SK-N-SH (cell line): ENCODE measurements around the gene NKAPL. TPM values are rescaled to one million over a fixed set of nuclear protein-coding genes. Genes with fewer than 3 reads are reported as not detected.

Experiments used
- CTCF ChIA-PET: fragments of 300-600, 350-600 bp; formaldehyde crosslinking; extraction: SDS; loops from one replicate; lab custom pipeline; 2021; lab: Yijun Ruan, JAX
- POLR2A ChIA-PET: fragments of 350-600 bp; sonication (Branson Sonifier 250); formaldehyde crosslinking; extraction: SDS; loops from one replicate; lab custom pipeline; 2020; ENCODE audit warnings: antibody characterized with exemption, inconsistent platforms; lab: Yijun Ruan, JAX
- DNase-seq: peaks from one replicate; pipeline ENCODE4 v3.0.0; 2012
- H2AFZ ChIP-seq: fragments of 200-600 bp; sonication (generic); 2 replicates; pipeline ENCODE4 v1.8.1; 2016; ENCODE audit warnings: antibody characterized with exemption, mild to moderate bottlenecking, low read depth
- H3F3A ChIP-seq: fragments of 200-600 bp; sonication (generic); replicated peaks from 2 replicates; pipeline ENCODE3; 2016; ENCODE audit warnings: antibody characterized with exemption, mild to moderate bottlenecking; ENCODE audit not compliant: insufficient read depth
- H3K27ac ChIP-seq, 2 experiments: fragments of 200-500 bp in 1 of 2; fragments of 200-600 bp in 1 of 2; sonication (Bioruptor generic) in 1 of 2; sonication (generic), shearing (Covaris generic) in 1 of 2; 2 replicates each; pipeline versions ENCODE4 v1.5.1 to v1.6.1; 2014 to 2016; ENCODE audit warnings: low read depth in 2 of 2, inconsistent platforms in 1 of 2, low read length in 1 of 2, mild to moderate bottlenecking in 1 of 2, mixed read lengths in 1 of 2
- H3K27me3 ChIP-seq: fragments of 200-600 bp; sonication (generic), shearing (Covaris generic); 2 replicates; pipeline ENCODE4 v1.6.1; 2016; ENCODE audit warnings: mixed run types; ENCODE audit not compliant: insufficient read depth
- H3K36me3 ChIP-seq, 2 experiments: fragments of 200-500 bp in 1 of 2; fragments of 200-600 bp in 1 of 2; sonication (Bioruptor generic) in 1 of 2; sonication (generic) in 1 of 2; replicated peaks in 1 of 2; 2 replicates each; pipeline versions ENCODE3 to v1.5.1; 2014 to 2016; ENCODE audit warnings: low read length in 1 of 2, mild to moderate bottlenecking in 1 of 2; ENCODE audit not compliant: insufficient read depth in 2 of 2, control insufficient read depth in 1 of 2
- H3K4me1 ChIP-seq, 2 experiments: fragments of 200-500 bp in 1 of 2; fragments of 200-600 bp in 1 of 2; sonication (Bioruptor generic) in 1 of 2; sonication (generic), shearing (Covaris generic) in 1 of 2; 2 replicates each; pipeline versions ENCODE4 v1.5.1 to v1.6.1; 2014 to 2016; ENCODE audit warnings: low read depth in 1 of 2, low read length in 1 of 2, mixed run types in 1 of 2; ENCODE audit not compliant: insufficient read depth in 2 of 2, control insufficient read depth in 1 of 2
- H3K4me2 ChIP-seq: fragments of 200-600 bp; sonication (generic), shearing (Covaris generic); 2 replicates; pipeline ENCODE4 v1.6.1; 2017; ENCODE audit warnings: mixed run types
- H3K4me3 ChIP-seq, 2 experiments: fragments of 200-500 bp in 1 of 2; fragments of 200-600 bp in 1 of 2; sonication (Bioruptor generic) in 1 of 2; sonication (generic), shearing (Covaris generic) in 1 of 2; 2 replicates each; pipeline versions ENCODE4 v1.5.1 to v1.8.1; 2014 to 2016; ENCODE audit warnings: low read depth in 2 of 2, inconsistent platforms in 1 of 2, low read length in 1 of 2, mild to moderate bottlenecking in 1 of 2, mixed read lengths in 1 of 2, moderate library complexity in 1 of 2
- H3K79me2 ChIP-seq: fragments of 200-600 bp; sonication (generic); 2 replicates; pipeline ENCODE4 v1.8.1; 2017; ENCODE audit warnings: mild to moderate bottlenecking; ENCODE audit not compliant: insufficient read depth
- H3K9ac ChIP-seq: fragments of 200-600 bp; sonication (generic); 2 replicates; pipeline ENCODE4 v1.6.1; 2017; ENCODE audit warnings: mixed run types
- H3K9me2 ChIP-seq: fragments of 200-600 bp; sonication (generic); 2 replicates; pipeline ENCODE4 v1.6.1; 2017; ENCODE audit warnings: mixed run types
- H3K9me3 ChIP-seq: fragments of 200-600 bp; sonication (generic); 2 replicates; pipeline ENCODE4 v1.6.1; 2017; ENCODE audit warnings: mixed run types, mild to moderate bottlenecking, moderate library complexity
- H4K20me1 ChIP-seq: fragments of 200-600 bp; sonication (generic); 2 replicates; pipeline ENCODE4 v1.6.1; 2017; ENCODE audit warnings: mild to moderate bottlenecking, mixed run types; ENCODE audit not compliant: insufficient read depth
- CHD2 ChIP-seq: fragments of 150-350 bp; IDR thresholded peaks from 2 replicates; pipeline ENCODE4 v1.6.1; 2018; ENCODE audit warnings: low read length; ENCODE audit not compliant: partially characterized antibody
- ELF1 ChIP-seq: IDR thresholded peaks from 2 replicates; pipeline ENCODE4 v1.4.0; 2012
- EZH2phosphoT487 ChIP-seq: fragments of 200-600 bp; sonication (generic); IDR thresholded peaks from 2 replicates; pipeline ENCODE4 v1.6.1; 2017; ENCODE audit warnings: low read depth, mixed run types, mild to moderate bottlenecking, antibody characterized with exemption, moderate library complexity, borderline replicate concordance
- FOXM1 ChIP-seq: IDR thresholded peaks from 2 replicates; pipeline ENCODE4 v1.4.0; 2012; ENCODE audit warnings: low read depth, mild to moderate bottlenecking
- GABPA ChIP-seq: IDR thresholded peaks from 2 replicates; pipeline ENCODE4 v1.4.0; 2012; ENCODE audit warnings: low read depth, mild to moderate bottlenecking
- GATA2 ChIP-seq: sonication (generic); formaldehyde crosslinking; IDR thresholded peaks from 2 replicates; pipeline ENCODE4 v1.5.0; 2020; ENCODE audit warnings: mild to moderate bottlenecking, missing genetic modification reagents
- JUND ChIP-seq: IDR thresholded peaks from 2 replicates; pipeline ENCODE4 v1.4.0; 2012
- MAX ChIP-seq: IDR thresholded peaks from 2 replicates; pipeline ENCODE4 v1.4.0; 2012; ENCODE audit warnings: low read depth
- MXI1 ChIP-seq: IDR thresholded peaks from 2 replicates; pipeline ENCODE4 v1.6.1; 2012; ENCODE audit warnings: mild to moderate bottlenecking, low read depth, low read length, improper control_type of control experiment
- NFIC ChIP-seq: IDR thresholded peaks from 2 replicates; pipeline ENCODE4 v1.4.0; 2012; ENCODE audit warnings: borderline replicate concordance
- NRF1 ChIP-seq: IDR thresholded peaks from 2 replicates; pipeline ENCODE4 v1.6.1; 2012; ENCODE audit warnings: low read depth, mild to moderate bottlenecking, low read length
- POLR2AphosphoS5 ChIP-seq: IDR thresholded peaks from 2 replicates; pipeline ENCODE4 v1.6.1; 2012; ENCODE audit warnings: low read depth, low read length
- RAD21 ChIP-seq: IDR thresholded peaks from 2 replicates; pipeline ENCODE4 v1.6.1; 2012; ENCODE audit warnings: mild to moderate bottlenecking, low read length
- RCOR1 ChIP-seq: fragments of 150-350 bp; IDR thresholded peaks from 2 replicates; pipeline ENCODE4 v1.6.1; 2017; ENCODE audit warnings: antibody characterized with exemption, low read length
- RFX5 ChIP-seq: IDR thresholded peaks from 2 replicates; pipeline ENCODE4 v1.6.1; 2012; ENCODE audit warnings: mild to moderate bottlenecking, improper control_type of control experiment, low read length
- RXRA ChIP-seq: IDR thresholded peaks from 2 replicates; pipeline ENCODE4 v1.4.0; 2012; ENCODE audit warnings: low read depth, mild to moderate bottlenecking, borderline replicate concordance
- SIN3A ChIP-seq: IDR thresholded peaks from 2 replicates; pipeline ENCODE4 v1.6.1; 2012; ENCODE audit warnings: low read depth, mild to moderate bottlenecking, low read length, moderate library complexity, borderline replicate concordance
- SMC3 ChIP-seq: IDR thresholded peaks from 2 replicates; pipeline ENCODE4 v1.6.1; 2012; ENCODE audit warnings: low read depth, low read length, improper control_type of control experiment
- TAF1 ChIP-seq: IDR thresholded peaks from 2 replicates; pipeline ENCODE4 v1.6.1; 2012; ENCODE audit warnings: low read depth, mild to moderate bottlenecking, low read length, moderate library complexity, borderline replicate concordance
- TEAD4 ChIP-seq: IDR thresholded peaks from 2 replicates; pipeline ENCODE4 v1.4.0; 2012; ENCODE audit warnings: mild to moderate bottlenecking, borderline replicate concordance; ENCODE audit not compliant: insufficient read depth
- YY1 ChIP-seq: IDR thresholded peaks from 2 replicates; pipeline ENCODE4 v1.4.0; 2012; ENCODE audit warnings: low read depth, mild to moderate bottlenecking
- WGBS: methylation state at CpG from one replicate; pipeline ENCODE4 v1.1.6; 2017; ENCODE audit warnings: low lambda C conversion rate; 5-methylcytosine and 5-hydroxymethylcytosine counted together
- polyA plus RNA-seq, 3 experiments: library from polyadenylated mRNA; depleted of rRNA; stranded (reverse); fragments of >200 nt; gene quantifications; 2 replicates each; pipeline ENCODE4 v1.2.3, GENCODE V29; 2012
- TF ChIP-seq, protein P1 (sequence below): fragments of 200-600 bp; sonication (generic); IDR thresholded peaks from 2 replicates; pipeline ENCODE4 v1.6.1; 2017; ENCODE audit warnings: antibody characterized with exemption, mild to moderate bottlenecking, moderate library complexity
- TF ChIP-seq, protein P2 (sequence below): fragments of 150-350 bp; IDR thresholded peaks from 2 replicates; pipeline ENCODE4 v1.6.1; 2017; ENCODE audit warnings: antibody characterized with exemption, low read length, low read depth, borderline replicate concordance
- TF ChIP-seq, protein P3 (sequence below): IDR thresholded peaks from 2 replicates; pipeline ENCODE4 v1.6.1; 2012; ENCODE audit warnings: mild to moderate bottlenecking, low read depth, low read length, moderate library complexity

NKAPL gene
- polyA plus RNA-seq, 1 of the 3 experiments (the other 2 are of a cell fraction): not detected

- CTCF ChIA-PET: interaction anchor here (0.6 to 3.8 kb wide), 6 partner anchors 14 to 132 kb away, joined by 3 to 29 read pairs (median 3); partner anchors contain the start of genes PGBD1 and ZKSCAN4
- Histone ChIP-seq H3K9ac (peak within 1 kb of the TSS; percentile 83), H3K27me3 (no peaks in the 10 kb centered on the region), H3K4me1 (peaks cover 0 to 10% of the 10 kb centered on the region in 2 experiments; a peak in 3 of 4 replicates), H3F3A (peaks cover 25% of the 10 kb centered on the region), H2AFZ (peak within 1 kb of the TSS; percentile 94), H4K20me1 (no peaks in the 10 kb centered on the region), H3K4me2 (peak within 1 kb of the TSS; percentile 83), H3K4me3 (peak within 1 kb of the TSS; percentile 76 to 85), H3K27ac (peak within 1 kb of the TSS; percentile 71 to 96), H3K36me3 (peaks cover under 1 to 5% of the 10 kb centered on the region in 2 experiments), H3K9me3 (no peaks in the 10 kb centered on the region), H3K79me2 (peaks cover 43% of the 10 kb centered on the region), H3K9me2 (no peaks in the 10 kb centered on the region)
- POLR2A ChIA-PET: interaction anchor here (0.7 to 2.7 kb wide), 11 partner anchors 13 to 132 kb away, joined by 3 to 29 read pairs (median 5); partner anchors contain the start of genes PGBD1, ZKSCAN3, ZKSCAN4 and ZKSCAN8
- 0% methylated on average over 25 of the region's 32 CpGs for WGBS
- DNase-seq: peak; percentile 85
- TF ChIP-seq TAF1: peak; percentile 94
- no peak for TF ChIP-seq SMC3
- TF ChIP-seq CHD2: no peak
- no peak for TF ChIP-seq RAD21
- TF ChIP-seq, protein P1, sequence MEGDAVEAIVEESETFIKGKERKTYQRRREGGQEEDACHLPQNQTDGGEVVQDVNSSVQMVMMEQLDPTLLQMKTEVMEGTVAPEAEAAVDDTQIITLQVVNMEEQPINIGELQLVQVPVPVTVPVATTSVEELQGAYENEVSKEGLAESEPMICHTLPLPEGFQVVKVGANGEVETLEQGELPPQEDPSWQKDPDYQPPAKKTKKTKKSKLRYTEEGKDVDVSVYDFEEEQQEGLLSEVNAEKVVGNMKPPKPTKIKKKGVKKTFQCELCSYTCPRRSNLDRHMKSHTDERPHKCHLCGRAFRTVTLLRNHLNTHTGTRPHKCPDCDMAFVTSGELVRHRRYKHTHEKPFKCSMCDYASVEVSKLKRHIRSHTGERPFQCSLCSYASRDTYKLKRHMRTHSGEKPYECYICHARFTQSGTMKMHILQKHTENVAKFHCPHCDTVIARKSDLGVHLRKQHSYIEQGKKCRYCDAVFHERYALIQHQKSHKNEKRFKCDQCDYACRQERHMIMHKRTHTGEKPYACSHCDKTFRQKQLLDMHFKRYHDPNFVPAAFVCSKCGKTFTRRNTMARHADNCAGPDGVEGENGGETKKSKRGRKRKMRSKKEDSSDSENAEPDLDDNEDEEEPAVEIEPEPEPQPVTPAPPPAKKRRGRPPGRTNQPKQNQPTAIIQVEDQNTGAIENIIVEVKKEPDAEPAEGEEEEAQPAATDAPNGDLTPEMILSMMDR: no peak
- TF ChIP-seq, protein P2, sequence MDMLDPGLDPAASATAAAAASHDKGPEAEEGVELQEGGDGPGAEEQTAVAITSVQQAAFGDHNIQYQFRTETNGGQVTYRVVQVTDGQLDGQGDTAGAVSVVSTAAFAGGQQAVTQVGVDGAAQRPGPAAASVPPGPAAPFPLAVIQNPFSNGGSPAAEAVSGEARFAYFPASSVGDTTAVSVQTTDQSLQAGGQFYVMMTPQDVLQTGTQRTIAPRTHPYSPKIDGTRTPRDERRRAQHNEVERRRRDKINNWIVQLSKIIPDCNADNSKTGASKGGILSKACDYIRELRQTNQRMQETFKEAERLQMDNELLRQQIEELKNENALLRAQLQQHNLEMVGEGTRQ: no peak
- 0 out of 2 replicates have a peak, but pooled peaks have one; percentile 42 for TF ChIP-seq ELF1
- TF ChIP-seq FOXM1: no peak
- no peak for TF ChIP-seq RFX5
- TF ChIP-seq, protein P3, sequence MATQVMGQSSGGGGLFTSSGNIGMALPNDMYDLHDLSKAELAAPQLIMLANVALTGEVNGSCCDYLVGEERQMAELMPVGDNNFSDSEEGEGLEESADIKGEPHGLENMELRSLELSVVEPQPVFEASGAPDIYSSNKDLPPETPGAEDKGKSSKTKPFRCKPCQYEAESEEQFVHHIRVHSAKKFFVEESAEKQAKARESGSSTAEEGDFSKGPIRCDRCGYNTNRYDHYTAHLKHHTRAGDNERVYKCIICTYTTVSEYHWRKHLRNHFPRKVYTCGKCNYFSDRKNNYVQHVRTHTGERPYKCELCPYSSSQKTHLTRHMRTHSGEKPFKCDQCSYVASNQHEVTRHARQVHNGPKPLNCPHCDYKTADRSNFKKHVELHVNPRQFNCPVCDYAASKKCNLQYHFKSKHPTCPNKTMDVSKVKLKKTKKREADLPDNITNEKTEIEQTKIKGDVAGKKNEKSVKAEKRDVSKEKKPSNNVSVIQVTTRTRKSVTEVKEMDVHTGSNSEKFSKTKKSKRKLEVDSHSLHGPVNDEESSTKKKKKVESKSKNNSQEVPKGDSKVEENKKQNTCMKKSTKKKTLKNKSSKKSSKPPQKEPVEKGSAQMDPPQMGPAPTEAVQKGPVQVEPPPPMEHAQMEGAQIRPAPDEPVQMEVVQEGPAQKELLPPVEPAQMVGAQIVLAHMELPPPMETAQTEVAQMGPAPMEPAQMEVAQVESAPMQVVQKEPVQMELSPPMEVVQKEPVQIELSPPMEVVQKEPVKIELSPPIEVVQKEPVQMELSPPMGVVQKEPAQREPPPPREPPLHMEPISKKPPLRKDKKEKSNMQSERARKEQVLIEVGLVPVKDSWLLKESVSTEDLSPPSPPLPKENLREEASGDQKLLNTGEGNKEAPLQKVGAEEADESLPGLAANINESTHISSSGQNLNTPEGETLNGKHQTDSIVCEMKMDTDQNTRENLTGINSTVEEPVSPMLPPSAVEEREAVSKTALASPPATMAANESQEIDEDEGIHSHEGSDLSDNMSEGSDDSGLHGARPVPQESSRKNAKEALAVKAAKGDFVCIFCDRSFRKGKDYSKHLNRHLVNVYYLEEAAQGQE: peak; percentile 28; the same call in 1 of the 2 replicates
- no peak for TF ChIP-seq RXRA
- TF ChIP-seq YY1: peak; percentile 81
- no peak for TF ChIP-seq JUND
- peak; percentile 68 for TF ChIP-seq MXI1
- peak; percentile 86 for TF ChIP-seq MAX
- TF ChIP-seq GABPA: peak; percentile 61
- TF ChIP-seq GATA2 (CRISPR knock-in tag): no peak
- TF ChIP-seq NFIC: no peak; the same call in 1 of the 2 replicates
- no peak for TF ChIP-seq EZH2phosphoT487
- TF ChIP-seq RCOR1: no peak
- peak; percentile 87 for TF ChIP-seq POLR2AphosphoS5
- TF ChIP-seq TEAD4: no peak
- no peak for TF ChIP-seq NRF1
- TF ChIP-seq SIN3A: 0 out of 2 replicates have a peak, but pooled peaks have one; percentile 57
Measured at GRCh38 chr6:28266962-28267694, 8.0 kb downstream of the NKAPL start, which contains the start of gene ZSCAN26. Gene ZSCAN26 (plus strand): TSS chr6:28267143. CDS start chr6:28271920, 4,777 bp downstream.
